HepG2 (cell line): ENCODE measurements around the gene PAFAH1B2. TPM values are rescaled to one million over a fixed set of nuclear protein-coding genes. Genes with fewer than 3 reads are reported as not detected.

ENCODE experiments used
- CHD2 ChIP-seq: IDR thresholded peaks from 2 replicates; pipeline ENCODE4 v1.6.1; 2011; ENCODE audit warnings: low read depth, low read length, improper control_type of control experiment
- DMAP1 ChIP-seq: IDR thresholded peaks from 2 replicates; pipeline ENCODE4 v1.6.1; 2016
- FOSL2 ChIP-seq: sonication (generic); formaldehyde crosslinking; IDR thresholded peaks from 2 replicates; pipeline ENCODE4 v1.4.0; 2020; ENCODE audit warnings: missing genetic modification reagents
- GATAD1 ChIP-seq: IDR thresholded peaks from 2 replicates; pipeline ENCODE4 v1.6.1; 2016; ENCODE audit warnings: missing genetic modification reagents, missing compliant biosample characterization
- GFI1 ChIP-seq: sonication (generic); formaldehyde crosslinking; IDR thresholded peaks from 2 replicates; pipeline ENCODE4 v1.5.0; 2020; ENCODE audit warnings: missing genetic modification reagents, mild to moderate bottlenecking, borderline replicate concordance
- GLI4 ChIP-seq: sonication (generic); formaldehyde crosslinking; IDR thresholded peaks from 2 replicates; pipeline ENCODE4 v1.5.1; 2020; ENCODE audit warnings: missing genetic modification reagents, mild to moderate bottlenecking, moderate library complexity, borderline replicate concordance
- HNRNPUL1 ChIP-seq: fragments of 200-400 bp; formaldehyde crosslinking; IDR thresholded peaks from 2 replicates; pipeline ENCODE4 v1.6.1; 2017; ENCODE audit warnings: low read depth, mild to moderate bottlenecking, low read length, moderate library complexity
- IKZF4 ChIP-seq: sonication (generic); formaldehyde crosslinking; IDR thresholded peaks from 2 replicates; pipeline ENCODE4 v1.5.1; 2020; ENCODE audit warnings: borderline replicate concordance, mild to moderate bottlenecking, low read depth, missing genetic modification reagents; ENCODE audit errors: not compliant biosample characterization
- KAT2B ChIP-seq: fragments of 150-350 bp; IDR thresholded peaks from 2 replicates; pipeline ENCODE4 v1.6.1; 2014; ENCODE audit warnings: low read depth, low read length, borderline replicate concordance
- KLF16 ChIP-seq, 2 experiments: sonication (generic) in 1 of 2; formaldehyde crosslinking in 1 of 2; IDR thresholded peaks; 2 replicates each; pipeline versions ENCODE4 v1.6.1 to v1.8.0; 2016 to 2023; ENCODE audit warnings: missing genetic modification reagents in 2 of 2, missing compliant biosample characterization in 1 of 2
- RCOR2 ChIP-seq: IDR thresholded peaks from 2 replicates; pipeline ENCODE4 v1.6.1; 2016; ENCODE audit warnings: missing biosample characterization, missing genetic modification reagents
- STAT5B ChIP-seq: sonication (generic); formaldehyde crosslinking; IDR thresholded peaks from 2 replicates; pipeline ENCODE4 v1.4.0; 2020; ENCODE audit warnings: missing genetic modification reagents
- TAF15 ChIP-seq: fragments of 200-400 bp; formaldehyde crosslinking; IDR thresholded peaks from one replicate; pipeline ENCODE4 v1.6.1; 2018; ENCODE audit warnings: mild to moderate bottlenecking, low read depth, low read length; ENCODE audit not compliant: poor library complexity, severe bottlenecking
- TGIF2 ChIP-seq: IDR thresholded peaks from 2 replicates; pipeline ENCODE4 v1.6.1; 2016; ENCODE audit warnings: control low read depth, missing compliant biosample characterization
- TMF1 ChIP-seq: sonication (generic); formaldehyde crosslinking; IDR thresholded peaks from 2 replicates; pipeline ENCODE4 v1.8.1; 2022; ENCODE audit warnings: low read depth, missing genetic modification reagents
- ZNF230 ChIP-seq: sonication (generic); formaldehyde crosslinking; IDR thresholded peaks from 2 replicates; pipeline ENCODE4 v1.4.0; 2020; ENCODE audit warnings: mild to moderate bottlenecking, missing genetic modification reagents
- ZNF292 ChIP-seq: sonication (generic); formaldehyde crosslinking; IDR thresholded peaks from 2 replicates; pipeline ENCODE4 v1.8.1; 2022; ENCODE audit warnings: mild to moderate bottlenecking, low read depth, missing genetic modification reagents, borderline replicate concordance
- ZNF337 ChIP-seq: sonication (generic); formaldehyde crosslinking; IDR thresholded peaks from 2 replicates; pipeline ENCODE4 v1.5.1; 2020; ENCODE audit warnings: missing genetic modification reagents, low read depth, mild to moderate bottlenecking, borderline replicate concordance
- ZNF530 ChIP-seq: sonication (generic); formaldehyde crosslinking; IDR thresholded peaks from 2 replicates; pipeline ENCODE4 v1.5.0; 2020; ENCODE audit warnings: low read depth, mild to moderate bottlenecking, missing genetic modification reagents
- ZNF83 ChIP-seq: sonication (generic); formaldehyde crosslinking; IDR thresholded peaks from 2 replicates; pipeline ENCODE4 v1.4.0; 2020; ENCODE audit warnings: missing genetic modification reagents, mild to moderate bottlenecking, borderline replicate concordance
- ZNF891 ChIP-seq: sonication (generic); formaldehyde crosslinking; IDR thresholded peaks from 2 replicates; pipeline ENCODE4 v1.5.0; 2020; ENCODE audit warnings: mild to moderate bottlenecking, missing genetic modification reagents
- ZSCAN29 ChIP-seq: sonication (generic); formaldehyde crosslinking; conservative IDR thresholded peaks from 2 replicates; pipeline ENCODE4 v1.4.0; 2020; ENCODE audit warnings: mild to moderate bottlenecking, missing genetic modification reagents
- polyA plus RNA-seq, 8 experiments: library from polyadenylated mRNA; depleted of rRNA in 3 of 8; stranded (reverse) in 7 of 8; unstranded in 1 of 8; fragments of >200 nt; fragmentation: Illumina TruSeq in 4 of 8; extraction: Trizol in 4 of 8; gene quantifications; 2 replicates each; pipeline versions ENCODE4 v1.2.1 to v1.2.3, GENCODE V29; 2011 to 2016; ENCODE audit warnings: low read depth in 4 of 8, missing spikeins in 1 of 8, mixed read lengths in 1 of 8; ENCODE audit not compliant: insufficient read depth in 1 of 8
- total RNA-seq, 5 experiments: library from RNA; depleted of rRNA; stranded (reverse); fragments of >200 nt; fragmentation: Illumina TruSeq; extraction: Trizol; gene quantifications; 2 replicates each; pipeline ENCODE4 v1.2.3, GENCODE V29; 2016; ENCODE audit warnings: low read depth in 1 of 5
- TF ChIP-seq, protein P1 (sequence below): sonication (generic); formaldehyde crosslinking; IDR thresholded peaks from 2 replicates; pipeline ENCODE4 v1.8.1; 2023; ENCODE audit warnings: mild to moderate bottlenecking, missing genetic modification reagents
- TF ChIP-seq, protein P2 (sequence below): sonication (generic); formaldehyde crosslinking; IDR thresholded peaks from 2 replicates; pipeline ENCODE4 v1.5.0; 2020; ENCODE audit warnings: missing genetic modification reagents, mild to moderate bottlenecking, borderline replicate concordance
- TF ChIP-seq, protein P3 (sequence below): sonication (generic); formaldehyde crosslinking; IDR thresholded peaks from 2 replicates; pipeline ENCODE4 v1.5.0; 2020; ENCODE audit warnings: missing genetic modification reagents, mild to moderate bottlenecking, borderline replicate concordance
- TF ChIP-seq, protein P4 (sequence below): sonication (generic); formaldehyde crosslinking; IDR thresholded peaks from 2 replicates; pipeline ENCODE4 v1.4.0; 2020; ENCODE audit warnings: mild to moderate bottlenecking, missing genetic modification reagents
- TF ChIP-seq, protein P5 (sequence below): sonication (generic); formaldehyde crosslinking; IDR thresholded peaks from 2 replicates; pipeline ENCODE4 v1.5.0; 2020; ENCODE audit warnings: missing genetic modification reagents, mild to moderate bottlenecking, borderline replicate concordance

PAFAH1B2 gene
- total and polyA plus RNA-seq, 2 of the 13 experiments (the other 11 are each of a cell fraction or from before 2014, with no cell fraction given): 28.8 to 104 TPM

- TF ChIP-seq, protein P1, sequence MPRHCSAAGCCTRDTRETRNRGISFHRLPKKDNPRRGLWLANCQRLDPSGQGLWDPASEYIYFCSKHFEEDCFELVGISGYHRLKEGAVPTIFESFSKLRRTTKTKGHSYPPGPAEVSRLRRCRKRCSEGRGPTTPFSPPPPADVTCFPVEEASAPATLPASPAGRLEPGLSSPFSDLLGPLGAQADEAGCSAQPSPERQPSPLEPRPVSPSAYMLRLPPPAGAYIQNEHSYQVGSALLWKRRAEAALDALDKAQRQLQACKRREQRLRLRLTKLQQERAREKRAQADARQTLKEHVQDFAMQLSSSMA: peak; percentile 88; the same call in 1 of the 2 replicates
- TF ChIP-seq IKZF4: peak; percentile 74
- TF ChIP-seq, protein P2, sequence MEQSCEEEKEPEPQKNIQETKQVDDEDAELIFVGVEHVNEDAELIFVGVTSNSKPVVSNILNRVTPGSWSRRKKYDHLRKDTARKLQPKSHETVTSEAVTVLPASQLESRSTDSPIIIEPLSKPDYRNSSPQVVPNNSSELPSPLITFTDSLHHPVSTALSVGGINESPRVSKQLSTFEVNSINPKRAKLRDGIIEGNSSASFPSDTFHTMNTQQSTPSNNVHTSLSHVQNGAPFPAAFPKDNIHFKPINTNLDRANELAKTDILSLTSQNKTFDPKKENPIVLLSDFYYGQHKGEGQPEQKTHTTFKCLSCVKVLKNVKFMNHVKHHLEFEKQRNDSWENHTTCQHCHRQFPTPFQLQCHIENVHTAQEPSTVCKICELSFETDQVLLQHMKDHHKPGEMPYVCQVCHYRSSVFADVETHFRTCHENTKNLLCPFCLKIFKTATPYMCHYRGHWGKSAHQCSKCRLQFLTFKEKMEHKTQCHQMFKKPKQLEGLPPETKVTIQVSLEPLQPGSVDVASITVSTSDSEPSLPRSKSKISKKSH (CRISPR knock-in tag): peak; percentile 81; the same call in 1 of the 2 replicates
- TF ChIP-seq STAT5B (CRISPR knock-in tag): 0 out of 2 replicates have a peak, but pooled peaks have one; percentile 56
- TF ChIP-seq KLF16 (CRISPR knock-in tag; IDR thresholded peaks at IDR 0.05): peak in 1 of 2 experiments; percentile 68; a peak in 1 of 4 replicates
- peak; percentile 53; the same call in 1 of the 2 replicates for TF ChIP-seq ZNF337 (CRISPR knock-in tag)
- TF ChIP-seq DMAP1 (CRISPR knock-in tag): peak; percentile 98
- TF ChIP-seq ZSCAN29 (CRISPR knock-in tag): 0 out of 2 replicates have a peak, but pooled peaks have one; percentile 36
- TF ChIP-seq ZNF891 (CRISPR knock-in tag): peak; percentile 84; the same call in 1 of the 2 replicates
- peak; percentile 86 for TF ChIP-seq GATAD1 (CRISPR knock-in tag)
- peak; percentile 57; the same call in 1 of the 2 replicates for TF ChIP-seq ZNF83 (CRISPR knock-in tag)
- peak; percentile 18 for TF ChIP-seq TAF15
- TF ChIP-seq ZNF530 (CRISPR knock-in tag): no peak
- 0 out of 2 replicates have a peak, but pooled peaks have one; percentile 27 for TF ChIP-seq ZNF230 (CRISPR knock-in tag)
- TF ChIP-seq RCOR2: 0 out of 2 replicates have a peak, but pooled peaks have one; percentile 20
- TF ChIP-seq GFI1 (CRISPR knock-in tag): no peak
- TF ChIP-seq TGIF2: peak; percentile 82
- TF ChIP-seq GLI4: no peak
- TF ChIP-seq FOSL2 (CRISPR knock-in tag): peak; percentile 56
- no peak for TF ChIP-seq KAT2B
- TF ChIP-seq, protein P3, sequence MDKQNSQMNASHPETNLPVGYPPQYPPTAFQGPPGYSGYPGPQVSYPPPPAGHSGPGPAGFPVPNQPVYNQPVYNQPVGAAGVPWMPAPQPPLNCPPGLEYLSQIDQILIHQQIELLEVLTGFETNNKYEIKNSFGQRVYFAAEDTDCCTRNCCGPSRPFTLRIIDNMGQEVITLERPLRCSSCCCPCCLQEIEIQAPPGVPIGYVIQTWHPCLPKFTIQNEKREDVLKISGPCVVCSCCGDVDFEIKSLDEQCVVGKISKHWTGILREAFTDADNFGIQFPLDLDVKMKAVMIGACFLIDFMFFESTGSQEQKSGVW (CRISPR knock-in tag): no peak
- TF ChIP-seq, protein P4, sequence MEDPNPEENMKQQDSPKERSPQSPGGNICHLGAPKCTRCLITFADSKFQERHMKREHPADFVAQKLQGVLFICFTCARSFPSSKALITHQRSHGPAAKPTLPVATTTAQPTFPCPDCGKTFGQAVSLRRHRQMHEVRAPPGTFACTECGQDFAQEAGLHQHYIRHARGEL (CRISPR knock-in tag): 0 out of 2 replicates have a peak, but pooled peaks have one; percentile 83
- TF ChIP-seq, protein P5, sequence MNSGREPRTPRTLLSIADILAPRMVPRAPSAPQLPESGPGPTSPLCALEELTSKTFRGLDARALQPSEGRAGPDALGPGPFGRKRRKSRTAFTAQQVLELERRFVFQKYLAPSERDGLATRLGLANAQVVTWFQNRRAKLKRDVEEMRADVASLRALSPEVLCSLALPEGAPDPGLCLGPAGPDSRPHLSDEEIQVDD (CRISPR knock-in tag): peak; percentile 82
- no peak for TF ChIP-seq ZNF292 (CRISPR knock-in tag)
- TF ChIP-seq CHD2: no peak; the same call in 1 of the 2 replicates
- TF ChIP-seq TMF1 (CRISPR knock-in tag): no peak
- no peak for TF ChIP-seq HNRNPUL1
These were observed at the start of gene PAFAH1B2 (continued) for GRCh38 chr11:117143871-117144476.
